H54 (cell line): ENCODE data around the gene CD52.

Experiments
- DNase-seq: peaks from one replicate; pipeline ENCODE4 v3.0.0; 2011; ENCODE audit warnings: low spot score, mixed read lengths; ENCODE audit not compliant: insufficient read length
- FAIRE-seq: peaks from 3 replicates; lab custom pipeline; 2011; peaks lifted over from hg19 to GRCh38; lab: Jason Lieb, UNC
- POLR2A ChIP-seq: IDR thresholded peaks from 2 replicates; pipeline ENCODE4 v1.6.1; 2011; ENCODE audit warnings: low read depth, mild to moderate bottlenecking, low read length

The CD52 gene

DNA sequence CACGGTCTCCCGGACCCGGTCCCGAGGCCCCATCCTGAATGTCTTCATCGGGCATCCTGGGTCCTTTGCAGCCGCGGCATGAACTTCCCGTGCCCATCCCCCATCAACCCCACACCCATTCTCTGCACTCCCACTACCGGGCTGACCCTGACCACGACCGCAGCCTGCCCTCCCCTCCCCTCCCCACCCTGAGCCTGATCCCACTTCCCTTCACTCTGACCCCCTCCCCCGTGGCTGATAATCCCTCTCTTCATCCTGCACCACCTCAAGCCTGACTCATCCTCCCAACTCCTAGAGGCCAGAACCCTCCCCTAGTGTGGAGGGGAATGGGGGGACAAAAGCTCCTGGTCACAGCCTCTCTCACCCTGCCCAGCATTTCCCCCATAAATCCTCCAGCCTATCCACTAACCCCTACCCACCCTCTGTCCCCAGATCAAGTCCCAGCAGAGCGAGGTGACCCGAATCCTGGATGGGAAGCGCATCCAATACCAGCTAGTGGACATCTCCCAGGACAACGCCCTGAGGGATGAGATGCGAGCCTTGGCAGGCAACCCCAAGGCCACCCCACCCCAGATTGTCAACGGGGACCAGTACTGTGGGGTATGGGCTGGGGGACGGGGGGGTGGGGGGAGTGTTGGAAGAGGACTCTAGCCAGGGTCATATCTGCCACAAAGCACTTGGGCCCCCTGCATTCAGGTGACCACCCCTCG, 37.3 kb upstream of the CD52 start:
- DNase-seq: peak; percentile 55
- TF ChIP-seq POLR2A: no peak
- FAIRE-seq: no peak

DNA sequence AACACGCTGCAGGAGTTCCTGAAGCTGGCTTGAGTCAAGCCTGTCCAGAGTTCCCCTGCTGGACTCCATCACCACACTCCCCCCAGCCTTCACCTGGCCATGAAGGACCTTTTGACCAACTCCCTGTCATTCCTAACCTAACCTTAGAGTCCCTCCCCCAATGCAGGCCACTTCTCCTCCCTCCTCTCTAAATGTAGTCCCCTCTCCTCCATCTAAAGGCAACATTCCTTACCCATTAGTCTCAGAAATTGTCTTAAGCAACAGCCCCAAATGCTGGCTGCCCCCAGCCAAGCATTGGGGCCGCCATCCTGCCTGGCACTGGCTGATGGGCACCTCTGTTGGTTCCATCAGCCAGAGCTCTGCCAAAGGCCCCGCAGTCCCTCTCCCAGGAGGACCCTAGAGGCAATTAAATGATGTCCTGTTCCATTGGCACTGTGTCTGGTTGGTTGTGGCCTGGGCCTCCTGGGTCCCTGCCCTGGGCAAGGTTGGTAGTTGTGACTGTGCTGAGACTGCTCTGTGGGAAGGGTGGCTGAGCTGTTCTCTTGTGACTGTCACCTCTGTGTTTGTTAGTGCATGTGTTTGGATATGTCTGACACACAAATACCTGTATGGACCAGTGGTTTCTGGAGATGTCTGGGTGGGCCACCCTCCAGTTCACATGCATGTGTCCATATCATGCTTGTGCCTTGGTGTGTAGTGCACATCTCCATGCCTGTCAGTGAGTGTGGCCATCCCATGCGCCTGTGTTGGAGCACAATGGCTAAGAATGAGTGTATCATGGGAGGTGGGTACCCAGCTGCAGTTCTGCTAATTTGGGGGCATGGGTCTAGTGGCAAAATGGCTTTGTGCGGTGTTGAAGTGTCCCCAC, 36.4 kb upstream of the CD52 start:
- FAIRE-seq (no peak), DNase-seq (no peak)
- TF ChIP-seq POLR2A: no peak

DNA sequence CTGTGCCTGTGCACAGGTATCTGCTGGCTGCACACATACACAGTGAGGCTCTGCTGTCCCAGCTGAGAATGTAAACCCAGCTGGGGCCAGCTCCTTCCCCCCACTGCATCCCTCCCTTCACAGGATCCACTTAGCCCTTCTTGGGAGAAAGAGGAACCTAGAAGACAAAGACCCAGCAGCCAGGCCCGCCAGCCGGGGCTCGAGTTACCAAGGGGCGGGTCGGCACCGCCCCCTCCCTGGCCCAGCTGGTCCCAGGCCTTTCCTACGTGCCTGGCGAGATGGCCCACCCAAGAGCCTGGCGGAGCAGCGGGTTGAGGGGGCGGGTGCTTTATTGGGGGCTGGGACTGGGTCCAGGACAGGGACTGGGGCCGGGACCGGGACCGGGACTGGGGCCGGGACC, 35.8 kb upstream of the CD52 start:
- no peak for TF ChIP-seq POLR2A
- no peak for DNase-seq
- FAIRE-seq: no peak

- no peak for TF ChIP-seq POLR2A
- FAIRE-seq: no peak
- no peak for DNase-seq
Observed at GRCh38 chr1:26282401-26282918, 35.3 kb upstream of the CD52 start.

GRCh38 chr1:26283279-26283853, 34.4 kb upstream of the CD52 start:
- no peak for DNase-seq
- no peak for FAIRE-seq
- no peak for TF ChIP-seq POLR2A

DNA sequence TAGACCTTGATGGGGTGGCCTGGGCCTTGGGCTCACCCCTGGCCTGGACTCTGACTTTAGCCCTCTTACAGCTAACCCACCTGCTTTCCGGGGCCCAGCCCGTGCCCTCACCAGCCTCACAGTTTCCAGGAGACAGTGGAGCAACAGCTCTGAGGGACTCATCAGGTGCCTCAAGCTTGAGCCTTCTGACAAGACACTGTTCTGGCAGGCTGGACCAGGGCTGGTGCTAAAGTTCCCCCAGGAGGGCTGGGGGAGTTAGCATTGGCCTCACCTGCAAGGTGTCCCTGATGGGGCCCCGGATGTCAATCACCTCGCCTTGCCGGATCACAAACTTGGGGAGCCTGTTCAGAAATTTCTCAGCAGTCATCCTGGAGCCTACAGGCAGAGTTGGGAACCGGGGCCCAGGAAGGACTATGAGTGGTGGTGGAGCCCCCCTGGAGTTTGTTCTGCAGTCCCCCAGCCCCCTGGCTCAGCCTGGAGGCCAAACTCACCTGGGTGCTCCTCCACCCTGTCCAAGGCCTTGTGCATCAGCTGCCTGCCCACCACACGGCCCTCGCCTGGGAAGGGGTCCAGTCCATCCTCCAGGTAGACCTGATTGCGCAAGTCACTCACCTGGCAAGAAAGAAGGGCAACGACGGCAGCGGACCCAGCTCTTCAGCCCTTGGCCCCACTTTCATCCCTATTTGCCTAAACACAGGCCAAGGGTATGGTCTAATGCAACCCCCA, 33.7 kb upstream of the CD52 start:
- TF ChIP-seq POLR2A: no peak
- no peak for DNase-seq

GRCh38 chr1:26284597-26285347, 33.0 kb upstream of the CD52 start:
- FAIRE-seq (peak; percentile 53), DNase-seq (peak; percentile 82)
- no peak for TF ChIP-seq POLR2A

More for the DNA sequence above, 33.7 kb upstream of the CD52 start:
- FAIRE-seq: no peak

GRCh38 chr1:26285366-26286063, 32.2 kb upstream of the CD52 start:
- TF ChIP-seq POLR2A: no peak
- no peak for DNase-seq
- no peak for FAIRE-seq

DNA sequence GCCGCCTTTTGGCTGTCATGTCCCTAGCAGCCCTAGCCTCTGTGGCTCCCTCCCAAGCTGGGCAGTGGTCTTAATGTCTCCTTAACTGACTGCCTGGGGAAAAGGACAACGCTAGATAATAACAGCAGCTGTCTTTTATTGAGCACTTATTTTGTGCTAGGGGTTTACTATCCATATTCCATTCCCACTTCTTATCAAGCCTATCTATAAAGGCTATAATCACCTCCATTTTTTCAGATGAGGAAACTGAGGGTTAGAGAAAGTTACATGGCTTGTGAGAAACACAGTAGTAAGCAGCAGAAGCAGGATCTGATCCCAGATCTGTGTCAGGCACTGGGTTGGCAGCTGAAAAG, 31.7 kb upstream of the CD52 start:
- no peak for TF ChIP-seq POLR2A

DNA sequence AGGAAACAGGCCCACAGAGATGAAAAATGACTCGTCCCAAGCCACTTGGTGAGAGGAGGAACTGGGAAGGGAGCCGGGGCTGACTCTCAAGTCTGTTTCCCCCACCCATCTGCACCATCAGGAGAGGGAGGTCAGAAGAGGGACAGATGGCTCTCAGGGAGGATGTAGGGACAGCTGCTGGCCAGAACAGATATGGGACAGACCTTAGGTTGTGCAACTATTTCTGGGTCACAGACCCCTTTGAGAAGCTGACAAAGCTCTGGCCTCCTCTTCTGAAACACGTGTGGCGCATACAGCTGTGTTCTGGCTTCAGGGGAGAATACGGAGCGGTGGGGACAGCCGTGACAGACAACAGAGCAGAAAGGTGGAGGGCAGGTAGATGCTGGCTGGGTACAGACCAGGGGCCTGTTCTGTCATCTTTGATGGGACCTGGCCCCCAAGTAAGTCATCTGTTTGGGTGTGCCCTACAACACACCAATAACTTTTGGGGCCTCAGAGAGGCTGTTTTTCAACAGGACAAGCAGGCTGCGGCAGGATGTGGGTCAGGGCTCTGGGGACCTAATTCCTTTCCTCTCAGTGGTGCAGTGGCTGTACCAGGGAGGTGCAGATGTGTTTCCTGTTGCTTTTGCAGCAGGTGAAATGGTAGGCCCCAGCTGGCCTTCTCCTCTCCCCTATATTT, 30.6 kb upstream of the CD52 start:
- TF ChIP-seq POLR2A: no peak
- FAIRE-seq: no peak
- DNase-seq: no peak

More for the DNA sequence above, 31.7 kb upstream of the CD52 start:
- FAIRE-seq: no peak
- DNase-seq: no peak

DNA sequence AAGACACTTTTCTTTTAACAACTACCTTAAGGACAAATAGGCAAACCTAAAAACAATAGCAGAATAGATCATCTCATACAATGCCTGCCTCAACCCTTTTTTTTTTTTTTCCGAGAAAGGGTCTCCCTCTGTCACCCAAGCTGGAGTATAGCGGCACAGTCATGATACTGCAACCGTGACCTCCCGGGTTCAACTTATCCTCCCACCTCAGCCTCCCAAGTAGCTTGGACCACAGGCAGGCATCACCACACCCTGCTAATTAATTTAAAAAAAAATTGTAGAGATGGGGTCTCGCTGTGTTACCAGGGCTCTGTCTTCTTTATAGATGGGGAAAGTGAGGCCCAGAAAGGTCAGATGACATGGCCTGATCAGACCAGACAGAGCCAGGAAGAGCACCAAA, 29.9 kb upstream of the CD52 start:
- DNase-seq (no peak), FAIRE-seq (no peak)
- no peak for TF ChIP-seq POLR2A
